Pulmonary artery endothelial cell (primary cell): ENCODE data around the gene ADGRG1. TPM values are rescaled to one million over a fixed set of nuclear protein-coding genes. Genes with fewer than 3 reads are reported as not detected.
"Not testable (repeated sequence)": the region's sequence is repeated elsewhere in the genome, so short reads cannot be mapped to it uniquely, and the experiment has no call there.

ENCODE experiments used
- DNase-seq: peaks from one replicate; pipeline ENCODE4 v3.0.0-alpha.2; 2011; ENCODE audit warnings: low read depth, low spot score
- total RNA-seq: library from RNA; depleted of rRNA; stranded (reverse); fragments of >200 nt; gene quantifications from 2 replicates; pipeline ENCODE4 v1.2.3, GENCODE V29; 2014

Gene ADGRG1
- total RNA-seq, 1 donor from 2014 or later = 22.8 TPM

DNA sequence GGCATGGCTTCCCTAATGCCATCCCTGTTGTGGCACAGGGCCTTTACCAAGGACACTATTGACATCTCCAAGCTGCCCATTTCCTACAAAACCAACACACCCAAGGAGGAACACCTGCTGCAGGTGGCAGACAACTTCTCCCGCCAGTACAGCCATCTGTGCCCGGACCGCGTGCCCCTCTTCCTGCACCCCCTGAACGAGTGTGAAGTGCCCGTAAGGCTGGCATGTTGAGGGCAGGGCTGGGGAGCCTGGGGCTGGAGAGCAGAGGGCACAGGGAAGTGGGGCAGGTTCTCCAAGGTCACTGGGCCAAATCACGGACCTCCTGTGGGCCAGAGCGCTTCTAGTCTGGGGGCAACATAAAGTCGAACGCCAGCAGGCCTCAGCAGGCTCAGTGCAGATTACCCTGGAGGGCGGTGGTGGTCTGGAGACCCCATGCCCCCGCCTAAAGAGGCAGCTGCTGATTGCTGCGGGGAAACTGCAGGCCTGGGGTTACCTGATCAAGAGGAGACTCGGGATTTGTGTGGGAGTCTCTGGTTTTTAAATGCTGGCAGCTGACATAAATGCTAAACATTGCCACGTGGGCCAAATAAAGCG, 70.5 kb downstream of the ADGRG1 start:
- no peak for DNase-seq

DNA sequence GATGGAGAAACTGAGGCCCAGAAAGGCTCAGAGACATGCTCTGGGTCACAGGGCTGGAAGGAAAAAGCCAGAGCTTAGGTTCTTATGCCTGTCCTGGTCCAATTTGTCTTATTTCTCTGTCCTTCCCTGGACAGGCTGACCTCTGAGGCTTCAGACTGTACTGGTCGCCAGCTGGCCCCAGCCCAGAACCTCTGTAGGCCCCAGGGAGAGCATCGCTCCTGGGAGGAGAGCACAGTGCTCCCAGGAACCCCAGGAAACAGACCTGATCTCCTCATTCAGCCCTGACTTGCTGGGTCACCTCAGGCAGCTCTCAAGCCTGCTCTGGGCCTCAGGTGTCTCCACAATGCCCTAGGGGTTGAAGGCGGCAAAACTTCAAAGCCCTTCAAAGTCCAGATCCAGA, 71.1 kb downstream of the ADGRG1 start:
- no peak for DNase-seq

DNA sequence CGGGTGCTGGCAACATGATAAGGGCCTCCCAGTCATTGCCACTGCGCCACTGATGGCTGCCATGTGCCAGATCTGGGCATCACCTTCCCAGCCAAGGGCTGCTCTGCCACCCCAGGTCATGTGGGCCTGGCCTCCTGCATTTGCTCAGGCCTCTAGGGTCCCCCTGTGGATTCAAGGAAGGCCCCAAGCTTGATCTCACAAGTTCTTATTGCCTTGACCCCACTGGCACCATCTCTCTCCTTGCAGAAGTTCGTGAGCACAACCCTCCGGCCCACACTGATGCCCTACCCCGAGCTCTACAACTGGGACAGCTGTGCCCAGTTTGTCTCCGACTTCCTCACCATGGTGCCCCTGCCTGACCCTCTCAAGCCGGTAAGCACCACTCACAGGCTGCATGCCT, 71.5 kb downstream of the ADGRG1 start:
- DNase-seq = no peak

DNA sequence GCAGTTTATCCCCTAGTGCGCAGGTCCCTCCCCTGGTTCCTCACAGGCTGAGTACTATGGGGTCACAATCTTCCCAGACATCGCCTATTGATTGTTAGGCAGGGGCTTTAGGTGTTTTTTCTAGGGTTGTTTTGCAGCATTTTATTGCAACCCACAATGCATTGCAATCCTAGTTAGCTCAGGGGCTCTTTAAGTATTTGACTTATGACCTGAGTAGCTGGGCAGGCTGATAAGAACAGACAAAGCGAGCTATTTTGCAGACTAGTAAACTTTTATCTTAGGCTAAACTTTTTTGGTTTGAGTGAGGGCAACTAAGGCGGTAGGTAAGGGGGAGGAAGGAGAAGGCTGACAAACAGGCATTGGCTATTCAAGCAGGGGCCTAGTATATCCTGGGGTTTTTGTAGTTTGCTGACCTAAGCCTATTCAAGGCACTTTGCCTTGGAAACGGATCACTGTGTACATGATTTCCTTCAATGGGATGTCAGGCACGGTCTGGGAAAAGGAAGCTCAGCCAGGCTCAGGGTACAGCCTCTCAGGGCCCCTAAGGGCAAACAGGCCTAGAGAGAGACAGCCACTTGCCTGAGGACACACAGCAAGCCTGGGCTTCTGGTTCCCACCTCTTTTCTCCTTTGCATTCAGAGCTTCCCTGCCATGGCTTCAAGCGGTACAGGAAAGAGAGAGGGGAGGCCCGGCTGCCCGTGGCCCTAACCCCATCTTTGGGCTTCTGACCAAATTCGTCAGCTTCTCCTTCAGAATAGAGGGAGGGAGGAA, 72.5 kb downstream of the ADGRG1 start:
- DNase-seq = no peak

DNA sequence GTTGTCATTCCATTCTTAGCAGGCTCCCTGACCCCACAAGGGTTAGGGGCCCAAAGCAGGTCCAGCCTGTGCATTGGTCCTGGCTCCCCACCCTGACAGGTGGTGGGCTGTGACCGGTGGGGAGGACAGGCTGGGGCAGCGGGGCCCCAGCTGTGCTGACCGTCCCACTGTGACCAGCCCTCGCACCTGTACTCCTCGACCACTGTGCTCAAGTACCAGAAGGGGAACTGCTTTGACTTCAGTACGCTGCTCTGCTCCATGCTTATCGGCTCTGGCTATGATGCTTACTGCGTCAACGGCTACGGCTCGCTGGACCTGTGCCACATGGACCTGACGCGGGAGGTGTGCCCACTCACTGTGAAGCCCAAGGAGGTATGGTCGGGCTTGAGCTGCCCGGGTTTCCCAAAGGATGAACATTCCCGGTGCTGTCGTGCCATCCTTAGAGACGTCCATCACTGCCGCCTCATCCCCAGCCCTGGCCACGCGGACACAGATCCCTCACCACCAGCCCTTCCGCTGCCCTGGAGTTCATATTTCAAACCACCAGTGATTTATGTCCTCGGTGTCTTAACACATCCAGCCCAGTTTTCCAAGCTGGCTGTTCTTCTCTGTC, 73.4 kb downstream of the ADGRG1 start:
- DNase-seq = no peak

DNA sequence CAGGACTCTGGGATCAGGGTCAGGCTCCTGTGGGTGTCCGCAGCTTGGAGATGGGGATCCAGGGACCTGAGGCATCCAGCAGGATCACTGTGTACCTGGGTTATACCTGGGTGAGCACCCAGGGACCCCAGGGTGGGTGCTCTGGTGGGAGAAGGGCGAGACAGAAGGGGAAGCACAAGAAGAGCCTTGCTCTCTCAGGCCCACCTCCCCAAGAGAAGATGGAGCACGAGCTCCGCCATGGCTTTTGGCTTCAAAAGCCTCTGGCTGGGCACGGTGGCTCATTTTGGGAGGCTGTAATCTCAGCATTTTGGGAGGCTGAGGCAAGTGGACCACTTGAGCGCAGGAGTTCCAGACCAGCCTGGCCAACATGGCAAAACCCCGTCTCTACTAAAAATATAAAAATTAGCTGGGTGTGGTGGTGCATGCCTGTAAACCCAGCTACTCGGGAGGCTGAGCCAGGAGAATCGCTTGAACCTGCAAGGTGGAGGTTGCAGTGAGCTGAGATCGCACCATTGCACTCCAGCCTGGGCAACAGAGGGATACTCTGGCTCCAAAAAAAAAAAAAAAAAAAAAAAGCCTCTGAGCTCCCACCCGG, 75.1 kb downstream of the ADGRG1 start:
- no peak for DNase-seq

DNA sequence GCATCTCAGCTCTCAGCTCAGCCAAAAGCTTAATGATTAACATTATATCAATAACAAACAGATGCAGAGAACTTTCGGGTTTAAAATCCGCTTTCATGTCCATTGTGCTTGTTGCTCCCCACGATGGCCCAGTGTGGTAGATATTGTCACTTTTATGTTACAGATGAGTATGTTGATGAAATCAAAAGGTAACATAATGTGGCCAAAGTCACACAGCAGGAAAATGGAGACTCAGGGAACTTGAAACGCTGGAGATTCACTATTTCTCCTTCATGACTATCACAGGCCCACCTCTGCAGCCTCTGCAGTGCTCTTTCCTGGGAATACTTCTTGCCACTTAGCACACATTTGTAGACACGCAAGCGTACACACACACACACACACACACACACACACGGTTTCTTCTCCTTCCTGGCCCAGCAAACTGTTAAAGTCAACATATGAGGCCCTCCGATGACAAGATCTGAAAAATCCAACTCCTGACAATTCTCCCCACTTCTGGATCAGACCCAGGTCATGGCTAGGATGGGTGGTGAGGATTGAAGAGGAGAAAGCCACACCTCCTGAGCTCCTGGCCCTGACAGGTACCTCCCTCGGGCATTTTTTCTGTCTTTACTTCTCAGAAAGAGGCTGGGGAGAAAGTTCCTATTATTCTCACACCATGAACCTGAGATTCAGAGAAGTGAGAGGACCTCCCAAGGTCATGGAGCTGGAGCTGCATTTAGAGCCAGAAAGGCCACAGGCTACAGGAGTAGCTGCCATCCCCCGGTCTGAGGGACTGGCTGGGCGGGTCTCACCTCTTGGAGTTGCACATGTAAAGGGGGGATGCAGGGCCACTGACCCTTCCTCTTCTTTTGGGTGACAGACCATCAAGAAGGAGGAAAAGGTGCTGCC, 75.8 kb downstream of the ADGRG1 start:
- DNase-seq = no peak

DNA sequence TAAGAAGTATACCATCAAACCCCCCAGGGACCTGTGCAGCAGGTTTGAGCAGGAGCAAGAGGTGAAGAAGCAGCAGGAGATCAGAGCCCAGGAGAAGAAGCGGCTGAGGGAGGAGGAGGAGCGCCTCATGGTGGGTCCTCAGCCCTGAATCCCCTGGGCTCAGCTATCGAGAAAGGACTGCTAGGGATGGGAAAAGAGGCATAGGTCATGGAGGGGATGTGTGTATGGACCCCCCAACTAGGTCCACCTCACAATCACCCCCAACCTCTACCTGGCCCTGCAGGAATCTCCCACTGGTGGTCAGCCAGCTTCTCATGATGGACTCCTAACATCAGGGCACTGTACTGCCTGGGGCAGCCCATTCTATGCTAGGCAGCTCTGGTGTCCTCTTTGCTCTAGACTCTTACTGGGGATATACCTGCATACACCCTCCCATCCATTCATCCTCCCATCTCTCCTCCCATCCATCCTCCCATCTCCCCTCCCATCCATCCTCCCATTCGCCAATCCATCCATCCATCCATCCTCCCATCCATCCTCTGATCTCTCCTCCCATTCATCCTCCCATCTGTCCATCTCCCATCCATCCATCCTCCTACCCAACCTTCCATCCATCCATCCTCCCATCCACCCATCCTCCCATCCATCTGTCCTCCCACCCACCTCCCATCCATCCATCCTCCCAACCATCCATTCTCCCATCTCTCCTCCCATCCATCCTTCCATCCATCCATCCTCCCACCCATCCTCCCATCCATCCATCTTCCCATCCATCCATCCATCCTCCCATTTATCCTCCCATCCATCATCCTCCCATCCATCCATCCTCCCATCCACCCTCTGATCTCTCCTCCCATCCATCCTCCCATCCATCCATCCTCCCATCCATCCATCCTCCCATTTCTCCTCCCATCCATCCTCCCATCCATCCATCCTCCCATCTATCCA, 76.7 kb downstream of the ADGRG1 start:
- no peak for DNase-seq

DNA sequence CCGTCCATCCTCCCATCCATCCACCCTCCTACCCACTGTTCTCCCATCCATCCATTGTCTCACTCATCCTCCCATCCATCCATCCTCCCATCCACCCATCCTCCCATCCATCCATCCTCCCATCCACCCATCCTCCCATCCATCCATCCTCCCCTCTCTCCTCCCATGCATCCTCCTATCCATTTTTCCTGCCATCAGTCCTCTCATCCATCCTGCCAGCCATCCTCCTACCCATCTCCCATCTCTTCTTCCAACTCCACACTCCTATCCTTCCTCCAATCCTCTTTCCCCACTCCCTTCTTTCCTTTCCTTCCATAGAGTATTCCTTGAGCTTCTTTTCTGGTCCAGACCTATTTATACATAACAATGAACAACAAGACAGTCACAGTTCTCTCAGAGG, 78.3 kb downstream of the ADGRG1 start:
- DNase-seq = no peak

DNA sequence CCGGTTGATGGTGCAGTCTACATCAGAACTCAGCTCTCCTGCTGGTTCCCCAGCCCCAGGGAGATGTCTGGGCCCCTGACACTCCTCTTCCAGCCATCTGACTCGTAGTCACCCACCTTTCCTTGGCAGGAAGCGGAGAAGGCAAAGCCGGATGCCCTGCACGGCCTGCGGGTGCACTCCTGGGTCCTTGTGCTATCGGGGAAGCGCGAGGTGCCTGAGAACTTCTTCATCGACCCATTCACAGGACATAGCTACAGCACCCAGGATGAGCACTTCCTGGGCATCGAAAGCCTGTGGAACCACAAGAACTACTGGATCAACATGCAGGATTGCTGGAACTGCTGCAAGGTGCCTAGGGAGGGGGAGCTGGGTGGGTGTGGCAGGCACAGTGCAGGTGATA, 78.9 kb downstream of the ADGRG1 start:
- no peak for DNase-seq

DNA sequence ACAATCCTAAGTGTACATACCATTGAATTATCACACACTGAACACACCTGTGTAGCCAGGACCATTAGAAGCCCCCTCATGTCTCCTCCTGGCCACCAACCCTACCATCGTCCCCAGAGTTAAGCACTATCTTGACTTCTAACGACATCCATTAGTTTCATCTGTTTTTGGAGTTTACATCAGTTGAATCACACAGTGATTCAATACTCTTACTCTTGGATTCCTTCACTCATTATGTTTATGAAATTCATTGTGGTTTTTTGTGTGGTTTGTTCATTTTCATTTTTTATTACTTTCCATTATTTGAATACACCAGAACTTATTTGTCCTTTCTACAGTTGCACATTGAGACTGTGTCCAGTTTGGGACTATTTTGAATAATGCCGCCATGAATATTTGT, 79.7 kb downstream of the ADGRG1 start:
- DNase-seq = no peak

DNA sequence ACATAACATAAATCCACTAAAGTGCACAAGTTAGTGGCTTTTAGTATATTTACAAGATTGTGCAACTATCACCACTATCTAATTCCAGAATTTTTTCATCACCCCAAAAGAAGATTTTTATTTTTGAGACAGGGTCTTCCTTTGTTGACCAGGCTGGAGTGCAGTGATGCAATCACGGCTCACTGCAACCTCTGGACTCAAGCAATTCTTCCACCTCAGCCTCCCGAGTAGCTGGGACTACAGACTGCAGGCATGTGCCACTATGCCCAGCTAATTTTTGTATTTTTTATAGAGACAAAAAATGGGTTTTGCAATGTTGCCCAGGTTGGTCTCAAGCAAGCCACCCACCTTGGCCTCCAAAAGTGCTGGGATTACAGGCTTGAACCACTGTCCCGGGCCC, 81.2 kb downstream of the ADGRG1 start:
- DNase-seq = no peak

DNA sequence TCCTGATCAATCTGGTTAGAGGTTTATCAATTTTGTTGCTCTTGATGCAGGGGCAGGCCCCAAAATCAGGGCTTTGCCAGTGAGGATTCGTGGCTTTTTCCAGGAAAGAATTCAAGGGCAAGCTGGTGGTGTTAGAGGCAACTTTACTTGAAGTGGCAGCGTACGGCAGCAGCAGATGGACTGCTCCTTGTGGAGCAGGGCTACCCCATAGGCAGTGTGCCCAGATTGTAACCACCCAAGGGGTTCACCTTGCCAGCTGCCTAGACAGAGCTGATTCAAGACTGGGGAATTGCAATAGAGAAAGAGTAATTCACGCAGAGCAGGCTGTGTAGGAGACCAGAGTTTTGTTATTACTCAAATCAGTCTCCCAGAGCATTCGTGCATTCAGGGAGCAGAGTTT, 82.9 kb downstream of the ADGRG1 start:
- no peak for DNase-seq

DNA sequence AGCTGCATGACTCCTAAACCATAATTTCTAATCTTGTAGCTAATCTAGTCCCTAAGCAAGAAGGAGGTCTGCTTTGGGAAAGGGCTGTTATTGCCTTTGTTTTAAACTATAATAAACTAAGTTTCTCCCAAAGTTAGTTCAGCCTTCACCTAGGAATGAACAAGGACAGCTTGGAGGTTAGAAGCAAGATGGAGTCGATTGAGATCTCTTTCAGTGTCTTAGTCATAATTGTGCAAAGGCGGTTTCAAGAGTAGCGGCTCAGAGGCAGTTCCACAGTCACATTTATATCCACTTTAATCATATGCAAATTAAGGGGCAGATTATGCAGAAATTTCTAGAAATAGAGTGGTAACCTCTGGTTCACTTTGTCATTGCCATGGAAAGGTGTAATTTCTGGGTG, 83.6 kb downstream of the ADGRG1 start:
- no peak for DNase-seq

DNA sequence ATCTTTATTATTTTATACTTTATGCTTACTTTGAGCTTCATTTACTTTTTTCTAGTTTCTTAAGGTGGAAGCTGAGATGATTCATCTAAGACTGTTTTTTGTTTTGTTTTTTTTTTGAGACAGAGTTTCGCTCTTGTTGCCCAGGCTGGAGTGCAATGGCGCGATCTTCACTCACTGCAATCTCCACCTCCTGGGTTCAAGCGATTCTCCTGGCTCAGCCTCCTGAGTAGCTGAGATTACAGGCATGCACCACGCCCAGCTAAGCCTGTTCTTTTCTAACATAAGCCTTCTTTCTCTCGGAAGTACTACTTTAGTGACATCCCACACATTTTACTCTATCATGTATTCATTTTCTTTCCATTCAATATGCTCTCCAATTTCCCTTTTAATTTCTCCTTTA, 84.1 kb downstream of the ADGRG1 start:
- DNase-seq = not testable (repeated sequence)

DNA sequence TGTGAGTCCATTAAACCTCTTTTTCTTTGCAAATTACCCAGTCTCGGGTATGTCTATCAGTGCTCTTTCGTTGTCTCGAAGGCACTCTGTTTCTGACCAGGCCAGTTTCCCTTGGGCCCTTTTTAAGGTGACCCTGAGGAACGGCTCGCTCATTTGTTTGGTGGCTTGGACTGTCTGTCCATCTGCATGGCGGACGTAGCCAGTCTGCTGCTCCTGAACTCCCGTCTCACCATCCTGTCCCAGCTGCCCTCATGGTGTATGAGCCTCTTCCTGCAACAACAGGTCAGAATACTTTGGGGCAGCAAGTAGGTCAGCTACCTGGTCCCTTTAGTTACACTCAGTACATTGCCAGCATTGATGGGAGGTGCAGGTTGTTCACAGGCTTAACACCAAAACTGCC, 85.2 kb downstream of the ADGRG1 start:
- DNase-seq = no peak

DNA sequence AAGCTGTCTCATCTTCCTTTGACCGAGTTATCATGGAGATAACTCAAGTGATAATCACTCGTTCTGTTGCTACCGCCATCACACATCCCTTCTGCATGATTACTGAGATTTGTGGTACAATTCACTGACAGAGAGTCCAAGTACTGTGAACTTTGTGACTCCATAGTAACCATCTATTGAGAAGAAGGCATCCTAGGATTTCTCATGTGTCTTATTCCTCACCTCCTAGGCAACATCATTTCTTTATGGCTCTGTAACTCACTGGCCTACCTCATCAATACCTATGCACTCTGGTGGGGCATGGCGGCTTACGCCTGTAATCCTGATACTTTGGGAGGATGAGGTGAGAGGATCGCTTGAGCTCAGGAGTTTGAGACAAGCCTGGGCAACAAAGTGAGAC, 85.6 kb downstream of the ADGRG1 start:
- no peak for DNase-seq
